Dedifferentiated amniotic fluid mesenchymal stem cell (primary cell): ENCODE data around the gene FGFBP1.
A peak's percentile ranks its signal among the peaks of the same experiment; 100 is the strongest.

Experiments
- DNase-seq: peaks from one replicate; pipeline ENCODE4 v3.0.0-alpha.2; 2016; ENCODE audit errors: extremely low spot score

Gene FGFBP1

GRCh38 chr4:15912961-15913630 is 25.4 kb downstream of the FGFBP1 start:
- DNase-seq: no peak

- DNase-seq: no peak
Observed at GRCh38 chr4:15912236-15912635, 26.3 kb downstream of the FGFBP1 start.

- DNase-seq: no peak
Observed at GRCh38 chr4:15910155-15910940, 28.2 kb downstream of the FGFBP1 start.

GRCh38 chr4:15907430-15907829 is 31.1 kb downstream of the FGFBP1 start:
- no peak for DNase-seq

- DNase-seq: no peak
Observed at GRCh38 chr4:15906020-15906443, 32.5 kb downstream of the FGFBP1 start.

GRCh38 chr4:15902746-15903145 is 35.8 kb downstream of the FGFBP1 start:
- no peak for DNase-seq

- no peak for DNase-seq
Observed at GRCh38 chr4:15901998-15902397, 36.5 kb downstream of the FGFBP1 start.

- no peak for DNase-seq
Observed at GRCh38 chr4:15901007-15901406, 37.5 kb downstream of the FGFBP1 start.

GRCh38 chr4:15899511-15899910 is 39.0 kb downstream of the FGFBP1 start:
- no peak for DNase-seq

- DNase-seq: no peak
Observed at GRCh38 chr4:15898902-15899301, 39.6 kb downstream of the FGFBP1 start.

GRCh38 chr4:15897577-15897976 is 41.0 kb downstream of the FGFBP1 start:
- DNase-seq: no peak

- no peak for DNase-seq
Observed at GRCh38 chr4:15894921-15895916, 43.3 kb downstream of the FGFBP1 start.

GRCh38 chr4:15894393-15894792 is 44.1 kb downstream of the FGFBP1 start:
- DNase-seq: no peak

- DNase-seq: peak; percentile 45
Observed at GRCh38 chr4:15893962-15894361, 44.6 kb downstream of the FGFBP1 start.

- DNase-seq: no peak
Observed at GRCh38 chr4:15891312-15891711, 47.2 kb downstream of the FGFBP1 start.

- no peak for DNase-seq
Observed at GRCh38 chr4:15890246-15890829, 48.2 kb downstream of the FGFBP1 start.

GRCh38 chr4:15888515-15888914 is 50.0 kb downstream of the FGFBP1 start:
- DNase-seq: no peak
